Panc1 (cell line): Measurements from ENCODE around the gene PDZRN4. TPM values are rescaled to one million over a fixed set of nuclear protein-coding genes. Genes with fewer than 3 reads are reported as not detected.

ENCODE experiments used
- ATAC-seq: fragments of 200-7000 bp; cut with Tn5 transposase; 2 replicates; pipeline ENCODE4 v1.9.1; 2020; ENCODE audit warnings: mild to moderate bottlenecking, moderate library complexity
- BruUV-seq: library from RNA; stranded (reverse); fragments of 400-500 nt; replicated peaks from 2 replicates; lab custom pipeline; 2021; lab: Mats Ljungman, UMichigan
- CTCF ChIA-PET: fragments of 300-600 bp; sonication (Branson Sonifier 250); formaldehyde crosslinking; loops from one replicate; lab custom pipeline; 2022; ENCODE audit warnings: antibody characterized with exemption; lab: Charles Lee
- POLR2A ChIA-PET: fragments of 300-600 bp; sonication (Branson Sonifier 250); formaldehyde crosslinking; loops from one replicate; lab custom pipeline; 2022; ENCODE audit warnings: antibody characterized with exemption; lab: Charles Lee
- DNase-seq: peaks from one replicate; pipeline ENCODE4 v3.0.0-alpha.2; 2010; ENCODE audit warnings: low read depth, low spot score
- H3K27ac ChIP-seq: 2 replicates; pipeline ENCODE4 v1.5.1; 2011; ENCODE audit warnings: mild to moderate bottlenecking, low read length, inconsistent platforms
- H3K27me3 ChIP-seq: fragments of 200-500 bp; sonication (Bioruptor generic); 2 replicates; pipeline ENCODE4 v1.6.0; 2014; ENCODE audit warnings: low read length, inconsistent platforms; ENCODE audit not compliant: control insufficient read depth, insufficient read depth
- H3K36me3 ChIP-seq: fragments of 200-500 bp; sonication (Bioruptor generic); 2 replicates; pipeline ENCODE4 v1.5.1; 2014; ENCODE audit warnings: inconsistent platforms, mild to moderate bottlenecking, low read length, moderate library complexity; ENCODE audit not compliant: control insufficient read depth, insufficient read depth
- H3K4me1 ChIP-seq: 2 replicates; pipeline ENCODE4 v1.5.1; 2011; ENCODE audit warnings: inconsistent platforms, mild to moderate bottlenecking, low read length, moderate library complexity; ENCODE audit not compliant: control insufficient read depth, insufficient read depth
- H3K4me3 ChIP-seq, 2 experiments: 2 replicates each; pipeline ENCODE4 v1.5.1; 2011 to 2012; ENCODE audit warnings: low read depth in 2 of 2, low read length in 2 of 2, mild to moderate bottlenecking in 2 of 2, inconsistent platforms in 1 of 2, moderate library complexity in 1 of 2
- H3K9me3 ChIP-seq: fragments of 200-500 bp; sonication (Bioruptor generic); 2 replicates; pipeline ENCODE4 v1.5.1; 2014; ENCODE audit warnings: low read depth, mild to moderate bottlenecking, inconsistent platforms, low read length, moderate library complexity; ENCODE audit not compliant: control insufficient read depth, insufficient read depth
- CTCF ChIP-seq: fragments of 450-650 bp; IDR thresholded peaks from 2 replicates; pipeline ENCODE4 v1.5.1; 2017; ENCODE audit warnings: mild to moderate bottlenecking
- POLR2AphosphoS5 ChIP-seq: IDR thresholded peaks from 2 replicates; pipeline ENCODE4 v1.6.1; 2012; ENCODE audit warnings: mild to moderate bottlenecking, low read depth, low read length, moderate library complexity
- REST ChIP-seq, 2 experiments: IDR thresholded peaks; 2 replicates each; pipeline ENCODE4 v1.6.1; 2011 to 2012; ENCODE audit warnings: low read depth in 2 of 2, control low read depth in 1 of 2, low read length in 1 of 2, mild to moderate bottlenecking in 1 of 2, moderate library complexity in 1 of 2; ENCODE audit not compliant: insufficient read depth in 1 of 2
- SIN3A ChIP-seq: IDR thresholded peaks from 2 replicates; pipeline ENCODE4 v1.6.1; 2012; ENCODE audit warnings: low read depth, mild to moderate bottlenecking, low read length, moderate library complexity, borderline replicate concordance; ENCODE audit not compliant: insufficient read depth
- TCF7L2 ChIP-seq: IDR thresholded peaks from 2 replicates; pipeline ENCODE4 v1.6.1; 2011; ENCODE audit warnings: mild to moderate bottlenecking, low read depth, low read length, inconsistent platforms
- in situ Hi-C: cut with HindIII; loops from 2 replicates; pipeline ENCODE4 v1.10.0; 2016; ENCODE audit warnings: low sequenced_read_pairs, low pct_unique_long_range_greater_than_20kb
- intact Hi-C: fragments of 100-400 bp; cut with micrococcal nuclease; formaldehyde crosslinking; loops from one replicate; pipeline ENCODE4 v1.10.0; 2022; ENCODE audit not compliant: unreplicated experiment
- total RNA-seq: library from RNA; stranded (reverse); gene quantifications from one replicate; pipeline ENCODE4 v1.2.1, GENCODE V29; 2021; ENCODE audit not compliant: unreplicated experiment

The PDZRN4 gene
- total RNA-seq, 1 experiment from 2014 or later = not detected

GRCh38 chr12:41409628-41410027 lies 221.5 kb downstream of the PDZRN4 start:
- no peaks in the 10 kb centered on the region for H3K36me3 ChIP-seq
- ATAC-seq = no peak
- no peaks in the 10 kb centered on the region; the same call in 1 of the 2 replicates for H3K9me3 ChIP-seq
- intact Hi-C loops = no loop called here
- H3K4me1 ChIP-seq = no peaks in the 10 kb centered on the region
- CTCF ChIA-PET = no interaction called here
- no peak overlapping the region for H3K4me3 ChIP-seq
- TF ChIP-seq SIN3A = no peak
- no peak for TF ChIP-seq TCF7L2
- no peak for TF ChIP-seq REST (IDR thresholded peaks at IDR 0.05; ENCODE audit: insufficient read depth in 1 of 2, low read depth in 2 of 2, low read length in 1 of 2)
- no peak for TF ChIP-seq POLR2AphosphoS5
- no peak for TF ChIP-seq CTCF
- H3K27ac ChIP-seq = no peak overlapping the region
- no TSS peak for BruUV-seq
- H3K27me3 ChIP-seq = no peaks in the 10 kb centered on the region
- no peak for DNase-seq
- in situ Hi-C loops = no loop called here
- POLR2A ChIA-PET = no interaction called here

- POLR2A ChIA-PET = no interaction called here
- DNase-seq = no peak
- BruUV-seq = no TSS peak
- intact Hi-C loops (no loop called here), in situ Hi-C loops (no loop called here)
- Histone ChIP-seq H3K36me3 (no peaks in the 10 kb centered on the region), H3K9me3 (peaks cover 3% of the 10 kb centered on the region; the same call in 1 of the 2 replicates), H3K27me3 (no peaks in the 10 kb centered on the region), H3K4me1 (no peaks in the 10 kb centered on the region), H3K4me3 (no peak overlapping the region), H3K27ac (no peak overlapping the region)
- TF ChIP-seq TCF7L2 (no peak), REST (IDR thresholded peaks at IDR 0.05; ENCODE audit: insufficient read depth in 1 of 2, low read depth in 2 of 2, low read length in 1 of 2) (no peak), CTCF (no peak), POLR2AphosphoS5 (no peak), SIN3A (no peak)
- no peak for ATAC-seq
- CTCF ChIA-PET = no interaction called here
Observed at GRCh38 chr12:41418586-41418985, 230.5 kb downstream of the PDZRN4 start.
